ENCODE measurements around the gene PUS1. TPM values are rescaled to one million over a fixed set of nuclear protein-coding genes. Genes with fewer than 3 reads are reported as not detected.
A peak's percentile ranks its signal among the peaks of the same experiment; 100 is the strongest.

PUS1 gene
- total and polyA plus RNA-seq, 4 donors = 6.5 to 20.2 (median 18.8) TPM

DNA sequence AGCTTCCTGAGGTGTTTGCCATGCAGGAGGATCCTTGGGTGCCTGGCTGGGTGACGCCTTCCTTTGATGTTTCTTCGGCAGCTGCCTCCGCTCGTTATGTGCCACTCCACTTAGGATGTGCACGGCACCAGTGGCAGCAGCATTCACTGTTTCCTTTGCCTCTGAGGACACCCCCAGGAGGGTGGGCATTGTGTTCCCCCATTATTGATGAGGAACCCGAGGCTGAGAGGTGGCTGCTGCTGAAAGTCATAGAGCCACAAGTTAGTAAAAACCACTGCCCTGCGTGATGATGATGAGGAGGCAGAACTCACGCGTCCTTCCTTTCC is 61.9 kb downstream of the PUS1 start:
- Histone ChIP-seq H3K4me1 (ENCODE audit: control insufficient read depth in 1 of 2, insufficient read depth in 2 of 2, low read length in 2 of 2) (no peaks in the 10 kb centered on the region), H3K36me3 (ENCODE audit: control insufficient read depth in 1 of 2, insufficient read depth in 2 of 2, low read length in 1 of 2) (peaks cover 4 to 15% of the 10 kb centered on the region in 2 donors), H3K27ac (ENCODE audit: low read depth in 1 of 2, low read length in 2 of 2) (no peak overlapping the region), H3K4me3 (ENCODE audit: low read length in 2 of 2) (no peak overlapping the region), H3K27me3 (ENCODE audit: control insufficient read depth in 1 of 2, insufficient read depth in 2 of 2, low read length in 1 of 2) (no peaks in the 10 kb centered on the region), H3K9me3 (ENCODE audit: control insufficient read depth, low read length) (no peaks in the 10 kb centered on the region)
- intact Hi-C loops (cut with DNase I) = no loop called here
- ATAC-seq (ENCODE audit: low FRiP score) (no peak), DNase-seq (peak in 1 of 2 donors; percentile 67)
- 66 to 74% methylated on average over 9 of the region's 9 CpGs for WGBS, 2 donors

DNA sequence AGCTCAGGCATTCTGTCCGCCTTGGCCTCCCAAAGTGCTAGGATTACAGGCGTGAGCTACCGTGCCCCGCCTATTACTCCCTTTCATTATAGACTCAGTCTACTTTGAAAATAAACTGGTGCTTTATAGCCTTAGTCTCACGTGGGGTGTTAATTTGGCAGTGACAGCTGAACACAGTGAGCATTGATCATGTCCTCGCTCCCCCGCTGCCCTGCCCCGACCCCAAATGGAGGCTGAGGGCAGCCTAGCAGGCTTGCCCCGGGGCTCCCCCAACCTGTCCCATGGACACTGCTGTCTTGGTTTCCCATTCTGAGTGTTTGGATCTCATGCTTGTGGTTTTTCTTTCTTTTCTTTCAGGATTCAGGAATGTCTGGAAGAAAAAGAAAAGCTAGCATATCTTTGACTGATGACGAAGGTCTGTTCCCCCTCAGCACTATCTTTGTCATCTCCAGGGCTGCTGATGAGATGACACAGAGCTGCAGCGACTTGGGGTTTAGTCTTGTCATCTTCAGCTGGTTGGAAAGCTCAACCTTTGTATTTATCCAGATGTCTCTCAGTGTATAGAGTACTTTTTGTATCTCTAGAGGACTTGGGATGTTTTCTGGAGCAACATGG is 62.8 kb downstream of the PUS1 start:
- Histone ChIP-seq H3K4me3 (ENCODE audit: low read length in 2 of 2) (no peak overlapping the region), H3K4me1 (ENCODE audit: control insufficient read depth in 1 of 2, insufficient read depth in 2 of 2, low read length in 2 of 2) (no peaks in the 10 kb centered on the region), H3K9me3 (ENCODE audit: control insufficient read depth, low read length) (no peaks in the 10 kb centered on the region), H3K36me3 (ENCODE audit: control insufficient read depth in 1 of 2, insufficient read depth in 2 of 2, low read length in 1 of 2) (peaks cover 4 to 15% of the 10 kb centered on the region in 2 donors), H3K27ac (ENCODE audit: low read depth in 1 of 2, low read length in 2 of 2) (no peak overlapping the region), H3K27me3 (ENCODE audit: control insufficient read depth in 1 of 2, insufficient read depth in 2 of 2, low read length in 1 of 2) (no peaks in the 10 kb centered on the region)
- intact Hi-C loops (cut with DNase I) = no loop called here
- DNase-seq = peak in 1 of 2 donors; percentile 21
- no peak for ATAC-seq (ENCODE audit: low FRiP score)
- 79 to 80% methylated on average over 11 of the region's 11 CpGs for WGBS, 2 donors

DNA sequence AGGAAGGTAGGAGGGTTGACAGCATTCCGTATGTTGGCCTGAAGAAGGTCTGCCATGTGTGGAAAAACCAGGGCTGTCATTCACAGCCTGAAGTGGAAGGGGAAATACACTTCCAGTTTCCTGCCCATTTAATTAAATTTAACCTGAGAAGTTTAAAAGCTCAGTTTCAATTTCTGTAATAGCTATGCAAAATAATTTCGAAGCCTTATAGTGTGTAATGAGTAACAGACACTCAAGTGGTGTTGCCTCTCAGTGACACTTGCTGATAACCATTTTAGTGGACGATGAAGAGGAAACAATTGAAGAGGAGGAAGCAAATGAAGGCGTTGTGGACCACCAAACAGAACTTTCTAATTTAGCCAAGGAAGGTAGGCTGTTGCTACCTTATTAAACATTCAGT is 65.5 kb downstream of the PUS1 start:
- peaks cover 4 to 11% of the 10 kb centered on the region in 2 donors for H3K36me3 ChIP-seq (ENCODE audit: control insufficient read depth in 1 of 2, insufficient read depth in 2 of 2, low read length in 1 of 2)
- H3K4me3 ChIP-seq (ENCODE audit: low read length in 2 of 2) = no peak overlapping the region
- no peak for DNase-seq
- intact Hi-C loops (cut with DNase I) = no loop called here
- no peaks in the 10 kb centered on the region for H3K9me3 ChIP-seq (ENCODE audit: control insufficient read depth, low read length)
- H3K4me1 ChIP-seq (ENCODE audit: control insufficient read depth in 1 of 2, insufficient read depth in 2 of 2, low read length in 2 of 2) = no peaks in the 10 kb centered on the region
- ATAC-seq (ENCODE audit: low FRiP score) = no peak
- H3K27me3 ChIP-seq (ENCODE audit: control insufficient read depth in 1 of 2, insufficient read depth in 2 of 2, low read length in 1 of 2) = no peaks in the 10 kb centered on the region
- WGBS, 2 donors = 93 to 94% methylated on average over 4 of the region's 4 CpGs
- no peak overlapping the region for H3K27ac ChIP-seq (ENCODE audit: low read depth in 1 of 2, low read length in 2 of 2)

Other genes with a start within 250 kb of the PUS1 start
- 10 to 100 TPM; 43.7 to 72.3 TPM for gene SFSWAP, start 218.2 kb upstream of the PUS1 start, total RNA-seq
- 10 to 100 TPM; 13.4 to 53.7 TPM for gene SFSWAP, start 218.2 kb upstream of the PUS1 start, polyA plus RNA-seq
- 1 to 10 TPM; 1.9 to 5.4 TPM for gene MMP17, start 100.9 kb upstream of the PUS1 start, total RNA-seq
- gene MMP17, start 100.9 kb upstream of the PUS1 start, polyA plus RNA-seq = 1 to 10 TPM; 1.0 to 5.4 TPM
- gene ULK1, start 34.7 kb upstream of the PUS1 start, total RNA-seq = 10 to 100 TPM; 39.9 to 56.5 TPM
- 10 to 100 TPM in 1 of 2 donors, 1 to 10 TPM in 1; 6.6 to 43.6 TPM for gene ULK1, start 34.7 kb upstream of the PUS1 start, polyA plus RNA-seq
- 10 to 100 TPM; 39.9 to 52.9 TPM for gene EP400, start 20.7 kb downstream of the PUS1 start, total RNA-seq
- gene EP400, start 20.7 kb downstream of the PUS1 start, polyA plus RNA-seq = 10 to 100 TPM in 1 of 2 donors, 1 to 10 TPM in 1; 2.8 to 16.2 TPM
- 10 to 100 TPM; 14.3 to 14.9 TPM for gene DDX51, start 215.0 kb downstream of the PUS1 start, total RNA-seq
- 10 to 100 TPM in 1 of 2 donors, 1 to 10 TPM in 1; 3.3 to 32.4 TPM for gene DDX51, start 215.0 kb downstream of the PUS1 start, polyA plus RNA-seq
- gene NOC4L, start 215.2 kb downstream of the PUS1 start, total RNA-seq = 10 to 100 TPM; 10.8 to 12.3 TPM
- gene NOC4L, start 215.2 kb downstream of the PUS1 start, polyA plus RNA-seq = 10 to 100 TPM in 1 of 2 donors, 1 to 10 TPM in 1; 7.5 to 50.3 TPM